IMR-90 (cell line): Measurements from ENCODE around the gene E2F4. TPM values are rescaled to one million over a fixed set of nuclear protein-coding genes. Genes with fewer than 3 reads are reported as not detected.

Experiments used
- polyA plus RNA-seq, 3 experiments: library from polyadenylated mRNA; depleted of rRNA; stranded (reverse); fragments of >200 nt; gene quantifications; 2 replicates each; pipeline ENCODE4 v1.2.3, GENCODE V29; 2012; ENCODE audit warnings: low replicate concordance in 1 of 3
- total RNA-seq: library from RNA; depleted of rRNA; stranded (reverse); fragments of >200 nt; gene quantifications from 2 replicates; pipeline ENCODE4 v1.2.3, GENCODE V29; 2012
- TF ChIP-seq, protein P1 (sequence below): conservative IDR thresholded peaks from 2 replicates; pipeline ENCODE4 v1.5.1; 2012; ENCODE audit warnings: mild to moderate bottlenecking, low read depth, low read length, improper control_type of control experiment

E2F4 gene
- total and polyA plus RNA-seq, 2 of the 4 experiments (the other 2 are of a cell fraction), result 63.4 to 103 TPM

DNA sequence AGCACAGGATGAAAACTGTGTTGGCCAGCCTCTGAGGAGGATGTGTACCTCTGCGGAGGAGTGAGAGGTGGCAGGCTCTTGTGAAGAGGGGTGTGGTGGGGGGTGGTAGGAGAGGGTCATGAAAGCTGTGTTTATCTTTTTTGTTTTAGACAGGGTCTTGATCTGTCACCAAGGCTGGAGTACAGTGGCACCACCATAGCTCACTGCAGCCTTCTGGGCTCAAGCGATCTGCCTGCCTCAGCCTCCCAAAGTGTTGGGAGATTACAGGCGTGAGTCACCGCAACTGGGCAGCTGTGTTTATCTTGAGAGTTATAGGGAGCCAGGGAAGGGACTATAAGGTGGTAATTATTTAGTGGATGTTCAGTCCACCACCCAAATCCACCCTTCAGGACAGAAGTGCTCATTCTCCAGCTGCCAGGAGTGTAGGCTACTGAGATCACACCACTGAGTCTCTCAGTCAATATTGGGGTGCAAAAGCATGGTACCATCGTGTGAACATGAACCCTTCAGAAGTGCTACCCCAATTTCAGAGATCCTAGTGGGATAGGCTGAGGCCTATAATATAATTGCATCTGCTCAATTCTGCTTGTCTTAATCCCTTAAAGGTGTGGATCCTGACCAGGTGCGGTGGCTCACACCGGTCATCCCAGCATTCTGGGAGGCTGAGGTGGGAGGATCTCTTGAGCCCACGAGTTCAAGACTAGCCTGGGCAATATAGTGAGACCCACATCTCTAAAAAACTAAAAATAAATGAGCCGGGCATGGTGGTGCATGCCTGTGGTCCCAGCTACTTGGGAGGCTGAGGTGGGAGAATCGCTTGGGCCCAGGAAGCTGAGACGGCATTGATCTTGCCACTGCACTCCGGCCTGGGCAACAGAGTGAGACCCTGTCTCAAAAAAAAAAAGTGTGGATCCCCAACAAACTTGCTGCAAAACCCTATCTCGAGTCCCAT lies 1.2 kb upstream of the E2F4 start (continued):
- TF ChIP-seq, protein P1, sequence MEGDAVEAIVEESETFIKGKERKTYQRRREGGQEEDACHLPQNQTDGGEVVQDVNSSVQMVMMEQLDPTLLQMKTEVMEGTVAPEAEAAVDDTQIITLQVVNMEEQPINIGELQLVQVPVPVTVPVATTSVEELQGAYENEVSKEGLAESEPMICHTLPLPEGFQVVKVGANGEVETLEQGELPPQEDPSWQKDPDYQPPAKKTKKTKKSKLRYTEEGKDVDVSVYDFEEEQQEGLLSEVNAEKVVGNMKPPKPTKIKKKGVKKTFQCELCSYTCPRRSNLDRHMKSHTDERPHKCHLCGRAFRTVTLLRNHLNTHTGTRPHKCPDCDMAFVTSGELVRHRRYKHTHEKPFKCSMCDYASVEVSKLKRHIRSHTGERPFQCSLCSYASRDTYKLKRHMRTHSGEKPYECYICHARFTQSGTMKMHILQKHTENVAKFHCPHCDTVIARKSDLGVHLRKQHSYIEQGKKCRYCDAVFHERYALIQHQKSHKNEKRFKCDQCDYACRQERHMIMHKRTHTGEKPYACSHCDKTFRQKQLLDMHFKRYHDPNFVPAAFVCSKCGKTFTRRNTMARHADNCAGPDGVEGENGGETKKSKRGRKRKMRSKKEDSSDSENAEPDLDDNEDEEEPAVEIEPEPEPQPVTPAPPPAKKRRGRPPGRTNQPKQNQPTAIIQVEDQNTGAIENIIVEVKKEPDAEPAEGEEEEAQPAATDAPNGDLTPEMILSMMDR, result no peak
